Uterus (tissue), 2 donors: ENCODE data around the gene TPRG1.

ENCODE experiments used
- POLR2A ChIP-seq, 2 donors: fragments of 450-650 bp; IDR thresholded peaks; one replicate each; pipeline ENCODE4 v1.6.1; 2016; ENCODE audit warnings: antibody characterized with exemption in 2 of 2, mild to moderate bottlenecking in 1 of 2, moderate library complexity in 1 of 2
- TF ChIP-seq, protein P1 (sequence below), 4 experiments: fragments of 200-600 bp in 2 of 4; fragments of 450-650 bp in 2 of 4; sonication (generic) in 2 of 4; IDR thresholded peaks; one replicate each; pipeline ENCODE4 v1.5.1; 2016 to 2019; ENCODE audit warnings: antibody characterized with exemption in 4 of 4, mild to moderate bottlenecking in 2 of 4, moderate library complexity in 1 of 4

DNA sequence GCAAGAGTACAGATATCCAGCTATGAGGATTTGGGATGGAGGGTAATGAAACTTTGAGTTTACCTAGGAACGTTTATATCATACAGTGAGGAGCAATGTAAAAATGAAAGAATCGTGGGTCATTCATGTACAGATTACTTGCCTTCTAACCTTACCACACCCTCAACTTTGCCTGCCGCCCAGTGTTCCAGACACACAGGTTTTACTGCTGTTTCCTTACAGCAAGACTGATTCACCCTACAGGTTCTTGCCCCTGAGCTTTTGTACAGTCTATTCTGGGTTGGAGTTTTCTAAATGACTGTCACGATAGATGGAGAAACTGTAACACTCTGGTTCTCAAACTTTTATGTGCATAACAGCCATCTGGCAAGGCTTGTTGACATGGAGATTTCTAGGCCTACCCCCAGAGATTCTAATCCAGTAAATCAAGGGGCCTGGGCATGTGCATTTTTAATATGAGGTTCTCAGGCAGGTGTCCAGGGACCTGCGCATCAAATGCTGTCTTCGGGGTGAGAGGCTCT is 6.6 kb upstream of the TPRG1 start:
- TF ChIP-seq, protein P1, sequence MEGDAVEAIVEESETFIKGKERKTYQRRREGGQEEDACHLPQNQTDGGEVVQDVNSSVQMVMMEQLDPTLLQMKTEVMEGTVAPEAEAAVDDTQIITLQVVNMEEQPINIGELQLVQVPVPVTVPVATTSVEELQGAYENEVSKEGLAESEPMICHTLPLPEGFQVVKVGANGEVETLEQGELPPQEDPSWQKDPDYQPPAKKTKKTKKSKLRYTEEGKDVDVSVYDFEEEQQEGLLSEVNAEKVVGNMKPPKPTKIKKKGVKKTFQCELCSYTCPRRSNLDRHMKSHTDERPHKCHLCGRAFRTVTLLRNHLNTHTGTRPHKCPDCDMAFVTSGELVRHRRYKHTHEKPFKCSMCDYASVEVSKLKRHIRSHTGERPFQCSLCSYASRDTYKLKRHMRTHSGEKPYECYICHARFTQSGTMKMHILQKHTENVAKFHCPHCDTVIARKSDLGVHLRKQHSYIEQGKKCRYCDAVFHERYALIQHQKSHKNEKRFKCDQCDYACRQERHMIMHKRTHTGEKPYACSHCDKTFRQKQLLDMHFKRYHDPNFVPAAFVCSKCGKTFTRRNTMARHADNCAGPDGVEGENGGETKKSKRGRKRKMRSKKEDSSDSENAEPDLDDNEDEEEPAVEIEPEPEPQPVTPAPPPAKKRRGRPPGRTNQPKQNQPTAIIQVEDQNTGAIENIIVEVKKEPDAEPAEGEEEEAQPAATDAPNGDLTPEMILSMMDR (IDR thresholded peaks at IDR 0.05), result no peak
- no peak for TF ChIP-seq POLR2A (IDR thresholded peaks at IDR 0.05)
